Caco-2 (cell line): Measurements from ENCODE around the gene PLPP3. TPM values are rescaled to one million over a fixed set of nuclear protein-coding genes. Genes with fewer than 3 reads are reported as not detected.

ENCODE experiments used
- BruUV-seq: library from RNA; stranded (reverse); fragments of 400-500 nt; replicated peaks from 2 replicates; lab custom pipeline; 2021; lab: Mats Ljungman, UMichigan
- CTCF ChIA-PET: fragments of 300-600 bp; sonication (Branson Sonifier 250); formaldehyde crosslinking; loops from one replicate; lab custom pipeline; 2022; ENCODE audit warnings: antibody characterized with exemption; lab: Charles Lee
- POLR2A ChIA-PET: fragments of 300-600 bp; sonication (Branson Sonifier 250); formaldehyde crosslinking; loops from one replicate; lab custom pipeline; 2022; ENCODE audit warnings: antibody characterized with exemption; lab: Charles Lee
- DNase-seq, 2 experiments: peaks; one replicate each; pipeline versions ENCODE4 v3.0.0 to v3.0.0-alpha.2; 2020 to 2022
- H3K27me3 ChIP-seq: replicated peaks from 2 replicates; pipeline ENCODE4 v1.6.0; 2011; ENCODE audit warnings: low read length; ENCODE audit not compliant: control insufficient read depth, insufficient read depth
- H3K36me3 ChIP-seq: 2 replicates; pipeline ENCODE4 v1.5.1; 2011; ENCODE audit warnings: low read length; ENCODE audit not compliant: control insufficient read depth, insufficient read depth
- H3K4me1 ChIP-seq: fragments of 250-450 bp; sonication (Bioruptor Pico); 2 replicates; pipeline ENCODE4 v1.5.1; 2020; ENCODE audit warnings: mild to moderate bottlenecking
- H3K4me3 ChIP-seq: 2 replicates; pipeline ENCODE4 v1.5.1; 2011; ENCODE audit warnings: low read depth, mild to moderate bottlenecking, control low read depth, low read length
- H3K9me3 ChIP-seq: fragments of 250-450 bp; sonication (Bioruptor Pico); 2 replicates; pipeline ENCODE4 v1.5.1; 2020; ENCODE audit warnings: mild to moderate bottlenecking, moderate library complexity
- H3K27ac Mint-ChIP-seq: one replicate; pipeline ENCODE4 v1.8.0; 2022; ENCODE audit warnings: mixed read lengths; ENCODE audit not compliant: unreplicated experiment
- H3K27me3 Mint-ChIP-seq: one replicate; pipeline ENCODE4 v1.8.0; 2022; ENCODE audit warnings: mixed read lengths; ENCODE audit not compliant: insufficient read depth, unreplicated experiment
- H3K36me3 Mint-ChIP-seq: one replicate; pipeline ENCODE4 v1.8.0; 2022; ENCODE audit warnings: mild to moderate bottlenecking, mixed read lengths; ENCODE audit not compliant: insufficient read depth, unreplicated experiment
- H3K4me1 Mint-ChIP-seq: one replicate; pipeline ENCODE4 v1.8.0; 2022; ENCODE audit warnings: low read depth, mixed read lengths; ENCODE audit not compliant: unreplicated experiment
- H3K4me3 Mint-ChIP-seq: one replicate; pipeline ENCODE4 v1.8.0; 2022; ENCODE audit warnings: mild to moderate bottlenecking, moderate library complexity, mixed read lengths; ENCODE audit not compliant: unreplicated experiment
- H3K9me3 Mint-ChIP-seq: one replicate; pipeline ENCODE4 v1.8.0; 2022; ENCODE audit warnings: mixed read lengths; ENCODE audit not compliant: unreplicated experiment
- CTCF ChIP-seq, 2 experiments: fragments of 200-600 bp in 1 of 2; IDR thresholded peaks; 1 replicate in 1 of 2; 2 replicates in 1 of 2; pipeline versions ENCODE4 v1.5.1 to v1.8.0; 2011 to 2022; ENCODE audit warnings: antibody characterized with exemption in 1 of 2, control low read depth in 1 of 2, inconsistent platforms in 1 of 2, low read depth in 1 of 2, low read length in 1 of 2, mild to moderate bottlenecking in 1 of 2, moderate library complexity in 1 of 2; ENCODE audit not compliant: insufficient read depth in 1 of 2, severe bottlenecking in 1 of 2, unreplicated experiment in 1 of 2
- intact Hi-C: fragments of 100-400 bp; cut with micrococcal nuclease; formaldehyde crosslinking; loops from one replicate; pipeline ENCODE4 v1.10.0; 2022; ENCODE audit not compliant: unreplicated experiment
- total RNA-seq: library from RNA; stranded (reverse); gene quantifications from 2 replicates; pipeline ENCODE4 v1.2.3, GENCODE V29; 2022

Gene PLPP3
- total RNA-seq, 1 experiment from 2014 or later, result 41.0 TPM

- intact Hi-C loops, result loop anchor here (5.0 kb wide), 2 partner anchors 72 to 88 kb away; partner anchors contain the start of gene PLPP3
These were observed 89.7 kb downstream of the PLPP3 start for GRCh38 chr1:56489695-56490094.

GRCh38 chr1:56484695-56485094 is 94.7 kb downstream of the PLPP3 start:
- H3K36me3 ChIP-seq, result no peaks in the 10 kb centered on the region
- H3K4me1 Mint-ChIP-seq, result peaks cover 11% of the 10 kb centered on the region
- no peak overlapping the region for H3K4me3 ChIP-seq
- H3K27me3 Mint-ChIP-seq, result no peaks in the 10 kb centered on the region
- DNase-seq, result no peak
- H3K9me3 Mint-ChIP-seq, result no peaks in the 10 kb centered on the region
- H3K36me3 Mint-ChIP-seq, result peaks cover 17% of the 10 kb centered on the region
- H3K27ac Mint-ChIP-seq, result no peak overlapping the region
- no peak overlapping the region for H3K4me3 Mint-ChIP-seq
- no peak for TF ChIP-seq CTCF (IDR thresholded peaks at IDR 0.05; ENCODE audit: insufficient read depth in 1 of 2, low read depth in 1 of 2, low read length in 1 of 2, severe bottlenecking in 1 of 2, unreplicated experiment in 1 of 2)
- no TSS peak for BruUV-seq
- no peaks in the 10 kb centered on the region for H3K27me3 ChIP-seq
- no peaks in the 10 kb centered on the region for H3K9me3 ChIP-seq
- intact Hi-C loops, result no loop called here
- CTCF ChIA-PET, result no interaction called here
- peaks cover 16% of the 10 kb centered on the region for H3K4me1 ChIP-seq
- POLR2A ChIA-PET, result no interaction called here

More at GRCh38 chr1:56489695-56490094, 89.7 kb downstream of the PLPP3 start:
- H3K27me3 ChIP-seq, result no peaks in the 10 kb centered on the region
- Mint-ChIP-seq H3K4me1 (peaks cover 35% of the 10 kb centered on the region), H3K4me3 (no peak overlapping the region), H3K27ac (no peak overlapping the region), H3K9me3 (no peaks in the 10 kb centered on the region), H3K36me3 (peaks cover 60% of the 10 kb centered on the region), H3K27me3 (no peaks in the 10 kb centered on the region)
- no peak for DNase-seq
- BruUV-seq, result no TSS peak
- no peaks in the 10 kb centered on the region for H3K9me3 ChIP-seq
- H3K36me3 ChIP-seq, result no peaks in the 10 kb centered on the region
- TF ChIP-seq CTCF (IDR thresholded peaks at IDR 0.05; ENCODE audit: insufficient read depth in 1 of 2, low read depth in 1 of 2, low read length in 1 of 2, severe bottlenecking in 1 of 2, unreplicated experiment in 1 of 2), result no peak
- peaks cover 22% of the 10 kb centered on the region for H3K4me1 ChIP-seq
- no peak overlapping the region for H3K4me3 ChIP-seq
- ChIA-PET POLR2A (no interaction called here), CTCF (no interaction called here)

- intact Hi-C loops, result no loop called here
- Mint-ChIP-seq H3K27me3 (no peaks in the 10 kb centered on the region), H3K9me3 (no peaks in the 10 kb centered on the region), H3K36me3 (peaks cover 7% of the 10 kb centered on the region), H3K27ac (no peak overlapping the region), H3K4me3 (no peak overlapping the region), H3K4me1 (peaks cover 12% of the 10 kb centered on the region)
- H3K27me3 ChIP-seq, result no peaks in the 10 kb centered on the region
- TF ChIP-seq CTCF (IDR thresholded peaks at IDR 0.05; ENCODE audit: insufficient read depth in 1 of 2, low read depth in 1 of 2, low read length in 1 of 2, severe bottlenecking in 1 of 2, unreplicated experiment in 1 of 2), result no peak
- H3K36me3 ChIP-seq, result no peaks in the 10 kb centered on the region
- no peaks in the 10 kb centered on the region for H3K9me3 ChIP-seq
- POLR2A ChIA-PET, result no interaction called here
- no peak overlapping the region for H3K4me3 ChIP-seq
- peaks cover 17% of the 10 kb centered on the region for H3K4me1 ChIP-seq
- CTCF ChIA-PET, result no interaction called here
- no peak for DNase-seq
- BruUV-seq, result no TSS peak
These were observed 96.3 kb downstream of the PLPP3 start for GRCh38 chr1:56483104-56483503.
